Mesendoderm (in vitro differentiated cells): ENCODE measurements around the gene HOXD4.

Source experiments
- DNase-seq: peaks from one replicate; pipeline ENCODE4 v3.0.0; 2013
- H2AK5ac ChIP-seq: 2 replicates; pipeline ENCODE4 v1.6.1; 2013; ENCODE audit warnings: low read length, inconsistent platforms
- H2BK120ac ChIP-seq: 2 replicates; pipeline ENCODE4 v1.6.1; 2013; ENCODE audit warnings: low read depth, mild to moderate bottlenecking, low read length, moderate library complexity, mixed read lengths
- H2BK15ac ChIP-seq: replicated peaks from 2 replicates; pipeline ENCODE4 v1.6.1; 2013; ENCODE audit warnings: low read depth, mild to moderate bottlenecking, moderate library complexity
- H2BK5ac ChIP-seq: 2 replicates; pipeline ENCODE4 v1.6.1; 2013; ENCODE audit warnings: low read length, inconsistent platforms
- H3K18ac ChIP-seq: 2 replicates; pipeline ENCODE4 v1.6.1; 2013; ENCODE audit warnings: mild to moderate bottlenecking, low read length, mixed read lengths
- H3K23ac ChIP-seq: one replicate; pipeline ENCODE4 v1.6.1; 2013; ENCODE audit warnings: low read length
- H3K27ac ChIP-seq: 2 replicates; pipeline ENCODE4 v1.5.1; 2013; ENCODE audit warnings: low read depth, mild to moderate bottlenecking, inconsistent platforms, low read length, moderate library complexity
- H3K27me3 ChIP-seq: 2 replicates; pipeline ENCODE4 v1.6.1; 2013; ENCODE audit warnings: low read length, control low read depth, mild to moderate bottlenecking, inconsistent platforms; ENCODE audit not compliant: insufficient read depth, poor library complexity
- H3K36me3 ChIP-seq: 2 replicates; pipeline ENCODE4 v1.6.1; 2013; ENCODE audit warnings: low read length, inconsistent platforms; ENCODE audit not compliant: control insufficient read depth, insufficient read depth
- H3K4ac ChIP-seq: one replicate; pipeline ENCODE4 v1.6.1; 2013; ENCODE audit warnings: low read depth, mild to moderate bottlenecking, low read length, moderate library complexity
- H3K4me1 ChIP-seq: 2 replicates; pipeline ENCODE4 v1.6.1; 2013; ENCODE audit warnings: low read depth, low read length, inconsistent platforms; ENCODE audit not compliant: control insufficient read depth
- H3K4me2 ChIP-seq: 2 replicates; pipeline ENCODE4 v1.6.1; 2013; ENCODE audit warnings: low read length
- H3K4me3 ChIP-seq: 2 replicates; pipeline ENCODE4 v1.5.1; 2013; ENCODE audit warnings: mild to moderate bottlenecking, low read length
- H3K56ac ChIP-seq: one replicate; pipeline ENCODE4 v1.6.1; 2013; ENCODE audit warnings: low read length
- H3K79me1 ChIP-seq: 2 replicates; pipeline ENCODE4 v1.6.1; 2013; ENCODE audit warnings: low read length, inconsistent platforms
- H3K79me2 ChIP-seq: 2 replicates; pipeline ENCODE4 v1.6.1; 2013; ENCODE audit warnings: mild to moderate bottlenecking, low read length; ENCODE audit not compliant: control insufficient read depth, insufficient read depth
- H3K9ac ChIP-seq: 2 replicates; pipeline ENCODE4 v1.6.1; 2013; ENCODE audit warnings: low read length, inconsistent platforms
- H4K5ac ChIP-seq: one replicate; pipeline ENCODE4 v1.6.1; 2013; ENCODE audit warnings: low read length
- H4K8ac ChIP-seq: one replicate; pipeline ENCODE4 v1.6.1; 2013; ENCODE audit warnings: low read depth, mild to moderate bottlenecking, control low read depth, low read length, moderate library complexity
- WGBS: extraction: QIAGEN DNeasy Blood & Tissue Kit; methylation state at CpG from one replicate; pipeline ENCODE4 v1.1.7; 2013; ENCODE audit warnings: low lambda C conversion rate, missing lambda C conversion rate; ENCODE audit not compliant: insufficient coverage; ENCODE audit errors: extremely low coverage; 5-methylcytosine and 5-hydroxymethylcytosine counted together

Gene HOXD4

GRCh38 chr2:176161825-176162626 lies 10.7 kb downstream of the HOXD4 start:
- no peak overlapping the region for H3K23ac ChIP-seq
- no peak overlapping the region for H3K4ac ChIP-seq
- no peak overlapping the region for H4K8ac ChIP-seq
- peaks cover 3% of the 10 kb centered on the region for H3K4me1 ChIP-seq
- H3K79me1 ChIP-seq, result no peaks in the 10 kb centered on the region
- no peaks in the 10 kb centered on the region for H3K79me2 ChIP-seq
- H3K18ac ChIP-seq, result no peak overlapping the region
- H3K56ac ChIP-seq, result no peak overlapping the region
- no peak for DNase-seq
- H3K9ac ChIP-seq, result no peak overlapping the region
- peaks cover 90% of the 10 kb centered on the region for H3K27me3 ChIP-seq
- H3K27ac ChIP-seq, result no peak overlapping the region
- no peak overlapping the region for H2BK120ac ChIP-seq
- H2BK5ac ChIP-seq, result no peak overlapping the region
- no peak overlapping the region for H4K5ac ChIP-seq
- H2BK15ac ChIP-seq, result no peak overlapping the region
- no peak overlapping the region for H3K4me3 ChIP-seq
- no peak overlapping the region for H3K4me2 ChIP-seq
- H3K36me3 ChIP-seq, result no peaks in the 10 kb centered on the region
- H2AK5ac ChIP-seq, result no peak overlapping the region
- no CpG with 5 or more reads among the region's 22 CpGs for WGBS

GRCh38 chr2:176162911-176163671 lies 11.7 kb downstream of the HOXD4 start:
- Histone ChIP-seq H3K4me1 (peaks cover 3% of the 10 kb centered on the region), H3K27ac (no peak overlapping the region), H4K5ac (no peak overlapping the region), H3K18ac (no peak overlapping the region), H3K4me3 (no peak overlapping the region), H3K36me3 (no peaks in the 10 kb centered on the region), H2AK5ac (no peak overlapping the region), H3K56ac (no peak overlapping the region), H2BK15ac (no peak overlapping the region), H4K8ac (no peak overlapping the region), H3K9ac (no peak overlapping the region), H2BK5ac (no peak overlapping the region), H3K4ac (no peak overlapping the region), H3K79me2 (no peaks in the 10 kb centered on the region), H2BK120ac (no peak overlapping the region), H3K79me1 (no peaks in the 10 kb centered on the region), H3K23ac (no peak overlapping the region), H3K27me3 (peaks cover 88% of the 10 kb centered on the region), H3K4me2 (no peak overlapping the region)
- WGBS, result no CpG with 5 or more reads among the region's 29 CpGs
- DNase-seq, result no peak

- Histone ChIP-seq H3K4me3 (no peak overlapping the region), H3K27me3 (peaks cover 84% of the 10 kb centered on the region), H4K8ac (no peak overlapping the region), H3K18ac (no peak overlapping the region), H3K36me3 (no peaks in the 10 kb centered on the region), H3K79me1 (no peaks in the 10 kb centered on the region), H3K4me2 (no peak overlapping the region), H2BK120ac (no peak overlapping the region), H2AK5ac (no peak overlapping the region), H3K4ac (no peak overlapping the region), H3K4me1 (peaks cover 3% of the 10 kb centered on the region), H4K5ac (no peak overlapping the region), H2BK5ac (no peak overlapping the region), H3K79me2 (no peaks in the 10 kb centered on the region), H3K9ac (no peak overlapping the region), H3K27ac (no peak overlapping the region), H3K23ac (no peak overlapping the region), H2BK15ac (no peak overlapping the region), H3K56ac (no peak overlapping the region)
- no CpG with 5 or more reads among the region's 12 CpGs for WGBS
- no peak for DNase-seq
These were observed 12.3 kb downstream of the HOXD4 start for GRCh38 chr2:176163672-176164056.

- Histone ChIP-seq H4K8ac (no peak overlapping the region), H2BK5ac (no peak overlapping the region), H2AK5ac (no peak overlapping the region), H3K9ac (no peak overlapping the region), H3K79me2 (no peaks in the 10 kb centered on the region), H2BK15ac (no peak overlapping the region), H3K18ac (no peak overlapping the region), H3K4me1 (peaks cover 3% of the 10 kb centered on the region), H3K56ac (no peak overlapping the region), H3K36me3 (no peaks in the 10 kb centered on the region), H3K4me3 (no peak overlapping the region), H3K4me2 (no peak overlapping the region), H3K27me3 (peaks cover 87% of the 10 kb centered on the region), H3K23ac (no peak overlapping the region), H3K27ac (no peak overlapping the region), H3K79me1 (no peaks in the 10 kb centered on the region), H3K4ac (no peak overlapping the region), H2BK120ac (no peak overlapping the region), H4K5ac (no peak overlapping the region)
- DNase-seq, result no peak
- WGBS, result no CpG with 5 or more reads among the region's 13 CpGs
These were observed 12.9 kb downstream of the HOXD4 start for GRCh38 chr2:176164201-176164600.

GRCh38 chr2:176164611-176165369 lies 13.4 kb downstream of the HOXD4 start:
- Histone ChIP-seq H3K23ac (no peak overlapping the region), H3K79me1 (no peaks in the 10 kb centered on the region), H3K4me1 (no peaks in the 10 kb centered on the region), H3K27me3 (peaks cover 87% of the 10 kb centered on the region), H4K8ac (no peak overlapping the region), H3K9ac (no peak overlapping the region), H3K18ac (no peak overlapping the region), H2AK5ac (no peak overlapping the region), H3K4me3 (no peak overlapping the region), H2BK5ac (no peak overlapping the region), H3K4ac (no peak overlapping the region), H3K79me2 (no peaks in the 10 kb centered on the region), H3K4me2 (no peak overlapping the region), H3K27ac (no peak overlapping the region), H4K5ac (no peak overlapping the region), H2BK15ac (no peak overlapping the region), H3K36me3 (no peaks in the 10 kb centered on the region), H3K56ac (peak overlapping the region; percentile 25), H2BK120ac (no peak overlapping the region)
- no CpG with 5 or more reads among the region's 52 CpGs for WGBS
- peak; percentile 34 for DNase-seq
